Fibroblast of lung (primary cell): ENCODE measurements around the gene KRTAP10-1. TPM values are rescaled to one million over a fixed set of nuclear protein-coding genes. Genes with fewer than 3 reads are reported as not detected.

Experiments used
- DNase-seq, 2 donors: peaks; one replicate each; pipeline versions ENCODE4 v3.0.0 to v3.0.0-alpha.2; 2010; ENCODE audit warnings: low read depth in 2 of 2
- H2AFZ ChIP-seq: 2 replicates; pipeline ENCODE4 v1.5.1; 2012; ENCODE audit warnings: low read length, control low read depth, inconsistent platforms
- H3K27ac ChIP-seq: 2 replicates; pipeline ENCODE4 v1.5.1; 2011; ENCODE audit warnings: low read length, control low read depth; ENCODE audit not compliant: insufficient read depth
- H3K27me3 ChIP-seq: 2 replicates; pipeline ENCODE4 v1.5.1; 2011; ENCODE audit warnings: mild to moderate bottlenecking, low read length; ENCODE audit not compliant: control insufficient read depth, insufficient read depth
- H3K36me3 ChIP-seq: 2 replicates; pipeline ENCODE4 v1.5.1; 2011; ENCODE audit warnings: low read length; ENCODE audit not compliant: control insufficient read depth, insufficient read depth
- H3K4me1 ChIP-seq: 2 replicates; pipeline ENCODE4 v1.5.1; 2011; ENCODE audit warnings: low read length; ENCODE audit not compliant: control insufficient read depth, insufficient read depth; ENCODE audit errors: extremely low read depth
- H3K4me2 ChIP-seq: 2 replicates; pipeline ENCODE4 v1.5.1; 2011; ENCODE audit warnings: low read length, control low read depth; ENCODE audit not compliant: insufficient read depth; ENCODE audit errors: extremely low read depth
- H3K4me3 ChIP-seq, 4 experiments: fragments of 200-600 bp in 1 of 4; sonication (generic) in 1 of 4; replicated peaks in 1 of 4; 2 replicates each; pipeline ENCODE4 v1.5.1; 2011 to 2016; ENCODE audit warnings: low read length in 4 of 4, low read depth in 3 of 4, mild to moderate bottlenecking in 3 of 4, control low read depth in 2 of 4, inconsistent platforms in 1 of 4, mixed read lengths in 1 of 4; ENCODE audit not compliant: insufficient read depth in 1 of 4; ENCODE audit errors: control extremely low read depth in 1 of 4
- H3K79me2 ChIP-seq: 2 replicates; pipeline ENCODE4 v1.5.1; 2012; ENCODE audit warnings: mild to moderate bottlenecking, low read length, inconsistent platforms; ENCODE audit not compliant: control insufficient read depth, insufficient read depth
- H3K9ac ChIP-seq: 2 replicates; pipeline ENCODE4 v1.5.1; 2011; ENCODE audit warnings: mild to moderate bottlenecking, low read length, control low read depth; ENCODE audit not compliant: insufficient read depth
- H3K9me3 ChIP-seq: 2 replicates; pipeline ENCODE4 v1.5.1; 2012; ENCODE audit warnings: low read depth, low read length; ENCODE audit not compliant: control insufficient read depth, insufficient read depth
- H4K20me1 ChIP-seq: 2 replicates; pipeline ENCODE4 v1.5.1; 2011; ENCODE audit warnings: low read length; ENCODE audit not compliant: control insufficient read depth, insufficient read depth; ENCODE audit errors: extremely low read depth
- CTCF ChIP-seq, 2 donors: IDR thresholded peaks in 1 of 2; conservative IDR thresholded peaks in 1 of 2; 1 replicate in 1 of 2; 2 replicates in 1 of 2; pipeline ENCODE4 v1.5.1; 2011 to 2012; ENCODE audit warnings: low read length in 2 of 2, control low read depth in 1 of 2, inconsistent platforms in 1 of 2, low read depth in 1 of 2, mild to moderate bottlenecking in 1 of 2
- EZH2 ChIP-seq: IDR thresholded peaks from 2 replicates; pipeline ENCODE4 v1.5.1; 2012; ENCODE audit warnings: low read length, control low read depth, mild to moderate bottlenecking; ENCODE audit errors: missing control alignments
- polyA minus RNA-seq: library from RNA; depleted of rRNA, polyadenylated mRNA; stranded (reverse); fragments of >200 nt; gene quantifications from 2 replicates; pipeline ENCODE4 v1.2.3, GENCODE V29; 2011; ENCODE audit warnings: low replicate concordance
- polyA plus RNA-seq, 2 donors: library from polyadenylated mRNA; depleted of rRNA in 1 of 2; stranded (reverse) in 1 of 2; unstranded in 1 of 2; fragments of >200 nt; gene quantifications; 2 replicates each; pipeline ENCODE4 v1.2.1, GENCODE V29; 2011 to 2012; ENCODE audit warnings: missing spikeins in 1 of 2
- total RNA-seq: library from RNA; depleted of rRNA; stranded (reverse); fragments of >200 nt; gene quantifications from 2 replicates; pipeline ENCODE4 v1.2.1, GENCODE V29; 2014

Gene KRTAP10-1
- total RNA-seq = not detected in 2 replicates
- polyA plus RNA-seq = not detected in 2 replicates
- polyA plus RNA-seq (2012) = not detected in 2 replicates
- not detected in 2 replicates for polyA minus RNA-seq

GRCh38 chr21:44539991-44540666 is at the start of gene KRTAP10-1:
Gene KRTAP10-1 (minus strand): TSS chr21:44540195. CDS start chr21:44540150, 45 bp downstream.
- H3K27me3 ChIP-seq = no peaks in the 10 kb centered on the region
- no peaks in the 10 kb centered on the region for H4K20me1 ChIP-seq
- no peaks in the 10 kb centered on the region for H3K9me3 ChIP-seq
- no peak within 1 kb of the TSS for H3K4me3 ChIP-seq
- DNase-seq = no peak
- TF ChIP-seq CTCF (conservative IDR thresholded peaks at IDR 0.05 in 1 of 2, IDR thresholded peaks at IDR 0.05 in 1 of 2; ENCODE audit: low read depth in 1 of 2, low read length in 2 of 2) (no peak), EZH2 (no peak)
- H3K9ac ChIP-seq = no peak within 1 kb of the TSS
- no peak within 1 kb of the TSS for H2AFZ ChIP-seq
- no peaks in the 10 kb centered on the region for H3K36me3 ChIP-seq
- no peak within 1 kb of the TSS for H3K27ac ChIP-seq
- no peak within 1 kb of the TSS for H3K4me2 ChIP-seq
- no peaks in the 10 kb centered on the region for H3K4me1 ChIP-seq
- H3K79me2 ChIP-seq = no peaks in the 10 kb centered on the region

GRCh38 chr21:44589094-44589493 is 49.1 kb upstream of the KRTAP10-1 start:
- Histone ChIP-seq H3K4me3 (no peak overlapping the region), H3K9me3 (no peaks in the 10 kb centered on the region), H4K20me1 (no peaks in the 10 kb centered on the region), H2AFZ (no peak overlapping the region), H3K36me3 (no peaks in the 10 kb centered on the region), H3K4me2 (no peak overlapping the region), H3K4me1 (no peaks in the 10 kb centered on the region), H3K27me3 (peaks cover 4% of the 10 kb centered on the region), H3K27ac (no peak overlapping the region), H3K9ac (no peak overlapping the region), H3K79me2 (no peaks in the 10 kb centered on the region)
- DNase-seq = no peak
- no peak for TF ChIP-seq CTCF (conservative IDR thresholded peaks at IDR 0.05 in 1 of 2, IDR thresholded peaks at IDR 0.05 in 1 of 2; ENCODE audit: low read depth in 1 of 2, low read length in 2 of 2)
- TF ChIP-seq EZH2 = no peak

GRCh38 chr21:44585892-44586291 is 45.9 kb upstream of the KRTAP10-1 start:
- TF ChIP-seq EZH2 (no peak), CTCF (conservative IDR thresholded peaks at IDR 0.05 in 1 of 2, IDR thresholded peaks at IDR 0.05 in 1 of 2; ENCODE audit: low read depth in 1 of 2, low read length in 2 of 2) (no peak)
- no peaks in the 10 kb centered on the region for H3K27me3 ChIP-seq

More at GRCh38 chr21:44585892-44586291, 45.9 kb upstream of the KRTAP10-1 start:
- H3K9me3 ChIP-seq = no peaks in the 10 kb centered on the region
- no peaks in the 10 kb centered on the region for H3K79me2 ChIP-seq
- no peaks in the 10 kb centered on the region for H3K4me1 ChIP-seq
- no peaks in the 10 kb centered on the region for H4K20me1 ChIP-seq
- DNase-seq = no peak
- H3K9ac ChIP-seq = no peak overlapping the region
- H3K27ac ChIP-seq = no peak overlapping the region
- no peak overlapping the region for H3K4me2 ChIP-seq
- no peak overlapping the region for H3K4me3 ChIP-seq
- no peak overlapping the region for H2AFZ ChIP-seq
- no peaks in the 10 kb centered on the region for H3K36me3 ChIP-seq
